AG10803 (cell line): ENCODE data around the gene CALML5.

Experiments
- DNase-seq: peaks from one replicate; pipeline ENCODE4 v3.0.0; 2010; ENCODE audit warnings: low read depth
- H3K4me3 ChIP-seq: 2 replicates; pipeline ENCODE4 v1.5.1; 2011; ENCODE audit warnings: mild to moderate bottlenecking, low read length, control low read depth
- CTCF ChIP-seq: conservative IDR thresholded peaks from 2 replicates; pipeline ENCODE4 v1.5.1; 2011; ENCODE audit warnings: mild to moderate bottlenecking, low read length, control low read depth, inconsistent platforms

The CALML5 gene

GRCh38 chr10:5523796-5524574 is 24.6 kb upstream of the CALML5 start:
- no peak for TF ChIP-seq CTCF
- no peak overlapping the region for H3K4me3 ChIP-seq
- no peak for DNase-seq

DNA sequence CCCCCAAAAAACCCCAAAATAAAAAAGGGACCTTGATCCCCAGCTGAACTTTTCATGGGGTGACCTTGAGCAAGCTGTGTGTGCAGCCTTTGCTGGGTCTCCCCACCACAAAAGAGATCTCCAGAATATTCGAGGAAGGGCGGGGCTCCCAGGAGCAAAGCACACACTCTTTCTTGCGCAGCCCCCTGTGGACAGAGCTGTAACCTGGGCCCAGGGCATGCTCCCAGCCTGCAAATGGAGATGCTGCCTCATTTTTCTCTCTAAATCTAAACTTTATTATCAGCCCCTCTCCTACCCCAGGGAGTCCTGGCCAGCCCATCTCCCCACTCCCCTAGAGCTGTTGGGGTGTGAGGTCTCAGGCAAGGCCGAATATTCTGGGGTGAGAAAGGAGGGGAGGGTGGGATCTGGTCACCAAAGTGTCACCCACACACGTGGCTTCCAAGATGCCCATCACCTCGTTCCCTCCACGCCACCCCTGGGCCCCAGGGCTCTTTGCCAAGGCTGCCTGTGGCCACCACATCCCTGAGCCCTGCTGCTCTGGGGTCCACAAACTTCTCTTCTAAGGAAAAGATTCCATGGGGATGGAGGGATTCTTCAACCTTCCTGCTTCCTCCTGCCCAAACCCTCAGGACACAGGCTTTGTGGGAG is 23.7 kb upstream of the CALML5 start:
- no peak overlapping the region for H3K4me3 ChIP-seq
- TF ChIP-seq CTCF: no peak
- DNase-seq: no peak

DNA sequence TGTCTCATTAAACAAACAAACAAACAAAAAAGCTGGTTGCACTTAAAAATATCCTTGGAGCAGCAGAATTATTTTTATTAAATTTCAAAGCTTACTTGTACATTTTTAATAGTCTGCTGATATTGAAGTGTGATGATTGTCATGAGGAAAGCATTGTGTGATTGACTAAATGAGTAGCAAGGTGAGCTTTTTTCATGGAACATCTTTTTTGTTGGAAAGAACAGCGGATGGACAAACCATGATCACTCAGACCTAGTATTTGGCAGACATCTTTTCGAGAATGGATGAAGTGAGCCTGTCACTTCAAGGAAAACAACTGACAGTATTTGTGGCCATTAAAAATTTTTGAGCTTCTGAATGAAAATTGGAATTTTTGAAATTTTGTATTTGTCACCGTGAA is 19.7 kb upstream of the CALML5 start:
- DNase-seq: no peak
- no peak for TF ChIP-seq CTCF
- no peak overlapping the region for H3K4me3 ChIP-seq

DNA sequence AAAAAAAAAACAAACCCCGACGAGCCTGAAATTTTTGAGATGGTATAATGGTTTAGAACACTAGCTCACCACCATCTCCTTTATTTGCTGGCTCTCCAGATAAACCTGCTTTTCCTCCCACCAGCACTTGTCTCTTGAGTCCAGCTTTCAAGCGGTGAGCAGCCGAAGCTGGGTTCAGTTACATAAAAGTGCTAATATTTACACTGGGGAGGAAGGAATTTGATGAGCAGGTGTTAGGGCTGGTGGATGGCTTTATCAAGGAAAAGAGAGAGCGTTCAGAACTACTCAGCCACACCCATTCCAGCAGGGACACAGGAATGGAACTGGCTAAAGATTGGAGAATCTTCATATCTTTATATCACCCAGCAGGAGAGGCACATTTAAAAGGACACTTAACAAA is 18.8 kb upstream of the CALML5 start:
- TF ChIP-seq CTCF: no peak
- H3K4me3 ChIP-seq: no peak overlapping the region
- no peak for DNase-seq

GRCh38 chr10:5517546-5517945 is 18.2 kb upstream of the CALML5 start:
- DNase-seq: no peak
- H3K4me3 ChIP-seq: no peak overlapping the region
- TF ChIP-seq CTCF: no peak

- DNase-seq: no peak
Observed at GRCh38 chr10:5515948-5516761, 16.8 kb upstream of the CALML5 start.

More at GRCh38 chr10:5515948-5516761, 16.8 kb upstream of the CALML5 start:
- TF ChIP-seq CTCF: no peak
- no peak overlapping the region for H3K4me3 ChIP-seq
